Right ventricle myocardium superior (tissue), 1 donor: Measurements from ENCODE around the gene TMEM145. TPM values are rescaled to one million over a fixed set of nuclear protein-coding genes. Genes with fewer than 3 reads are reported as not detected.

Experiments
- ATAC-seq: fragments of 200-7000 bp; cut with Tn5 transposase; one replicate; pipeline ENCODE4 v1.9.1; 2020; ENCODE audit warnings: mild to moderate bottlenecking; ENCODE audit not compliant: poor library complexity
- DNase-seq: peaks from one replicate; pipeline ENCODE4 v3.0.0-alpha.2; 2020
- intact Hi-C: fragments of 100-400 bp; cut with DNase I; formaldehyde crosslinking; loops from one replicate; pipeline ENCODE4 v1.11.2; 2022
- total RNA-seq: library from RNA; stranded (reverse); fragmentation: NEBNext Ultra II Directional; extraction: Animal tissue kit (Norgen Biotek cat#: 25700); gene quantifications from one replicate; pipeline ENCODE4 v1.2.1, GENCODE V29; 2021
- donor health status: DM: no; HTN: yes; CAD: no; lungs with severe emphysema.

Gene TMEM145
- total RNA-seq, 1 donor from 2014 or later = 0.11 TPM

DNA sequence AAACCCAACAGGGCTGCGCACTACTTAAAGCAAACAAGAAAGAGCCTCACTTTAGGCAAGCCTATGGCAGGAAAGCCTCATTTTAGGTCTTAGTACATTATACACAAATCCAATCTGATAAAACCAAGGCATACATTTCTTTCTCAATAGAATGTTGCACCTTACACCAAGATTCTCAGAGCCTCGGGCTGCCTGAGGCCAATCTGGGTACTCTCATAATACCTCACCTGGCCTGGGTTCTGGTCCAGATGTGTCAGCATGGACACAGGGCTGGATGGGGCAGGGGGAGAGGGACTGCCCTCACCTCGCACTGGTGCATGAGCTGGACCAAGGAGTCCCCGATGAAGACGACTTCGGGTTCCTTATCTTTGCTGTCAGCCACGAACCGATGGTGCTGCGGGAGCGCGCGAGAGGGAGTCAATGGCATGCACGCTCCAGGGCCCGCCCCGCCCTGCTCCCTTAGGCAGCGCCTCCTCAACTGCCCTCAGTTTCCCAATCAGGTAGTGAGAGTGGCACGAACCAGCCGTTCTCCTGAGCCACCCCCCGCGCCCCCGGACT lies 11.4 kb upstream of the TMEM145 start, which contains the start of gene PRR19:
Gene PRR19, plus strand, starts transcription at position 487 of the 558 bp plus-strand sequence. CDS start 7,453 bp downstream, outside the sequence.
- intact Hi-C loops = no loop called here
- peak; percentile 29 for ATAC-seq
- DNase-seq = no peak

DNA sequence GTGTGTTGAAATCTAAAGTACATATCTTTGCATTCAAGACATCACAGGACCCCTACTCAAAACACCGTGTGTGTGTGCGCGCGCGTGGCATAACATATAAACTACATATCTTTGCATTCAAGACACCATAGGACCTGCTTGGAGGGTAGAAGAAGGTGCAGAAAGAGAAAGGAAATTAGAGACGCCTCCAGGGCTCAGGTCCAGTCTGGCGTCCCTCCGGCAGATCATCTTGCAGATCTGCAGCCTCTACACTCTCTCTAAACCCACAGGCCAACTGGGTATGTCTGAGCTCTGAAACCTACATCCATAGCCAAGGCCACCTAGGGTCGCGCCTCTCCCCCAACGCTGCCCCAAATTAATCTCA lies 10.0 kb upstream of the TMEM145 start:
- intact Hi-C loops = no loop called here

DNA sequence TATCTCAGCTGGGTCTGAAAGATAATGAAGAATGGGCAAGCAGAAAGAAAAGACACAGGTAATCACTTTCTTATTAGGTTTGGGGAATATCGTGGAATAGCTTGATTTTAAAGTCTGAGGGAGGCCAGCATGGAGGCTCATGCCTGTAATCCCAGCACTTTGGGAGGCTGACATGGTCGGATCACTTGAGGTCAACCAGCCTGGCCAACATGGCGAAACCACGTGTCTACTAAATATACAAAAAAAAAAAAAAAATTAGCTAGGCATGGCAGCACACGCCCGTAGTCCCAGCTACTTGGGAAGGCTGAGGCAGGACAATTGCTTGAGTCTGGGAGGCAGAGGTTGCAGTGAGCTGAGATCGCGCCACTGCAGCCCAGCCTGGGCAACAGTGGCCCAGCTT lies 9.2 kb upstream of the TMEM145 start:
- DNase-seq (no peak), ATAC-seq (no peak)
- intact Hi-C loops = no loop called here

More for the DNA sequence above, 10.0 kb upstream of the TMEM145 start:
- no peak for ATAC-seq
- DNase-seq = no peak

DNA sequence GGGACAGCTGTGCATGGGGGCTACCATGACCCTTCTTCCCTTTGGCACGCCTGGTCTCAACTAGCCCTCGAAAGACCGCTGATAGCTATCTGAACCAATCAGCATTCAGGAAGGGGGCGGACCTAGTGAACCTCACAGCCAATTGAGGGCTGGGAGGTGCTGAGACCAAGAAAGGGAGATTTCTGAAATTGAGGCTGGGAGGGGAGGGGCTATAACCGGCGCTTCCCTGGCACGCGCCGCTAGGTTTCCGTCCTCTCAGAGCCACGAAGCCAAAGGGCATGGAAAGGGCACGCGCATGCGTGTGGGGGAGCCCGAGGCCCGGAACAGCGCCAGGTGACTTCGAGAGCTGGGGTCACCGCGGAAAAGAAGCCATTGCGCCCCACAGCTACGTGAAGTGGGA lies 6.5 kb upstream of the TMEM145 start:
- ATAC-seq (no peak), DNase-seq (no peak)
- intact Hi-C loops = no loop called here

DNA sequence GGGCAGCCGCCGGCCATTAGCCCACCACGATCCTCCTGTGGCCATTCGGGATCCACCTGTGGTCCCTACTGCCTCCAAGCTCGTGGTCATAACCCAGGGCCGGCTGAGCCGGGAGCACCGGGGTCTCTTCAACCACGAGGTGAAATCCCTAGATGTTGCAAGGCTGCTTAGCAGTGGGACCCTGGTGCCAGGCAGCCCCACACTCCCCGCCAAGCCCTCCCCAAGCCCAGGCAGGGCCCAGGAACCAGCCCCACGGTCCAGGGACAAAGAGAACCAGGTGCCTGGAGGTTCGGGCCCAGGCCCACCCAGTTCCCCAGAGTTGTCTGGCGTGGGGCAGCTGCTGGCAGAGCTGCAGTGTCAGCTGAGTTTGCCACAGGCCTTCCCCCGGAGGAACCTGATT lies 3.4 kb upstream of the TMEM145 start:
- intact Hi-C loops = no loop called here
- ATAC-seq (no peak), DNase-seq (no peak)

DNA sequence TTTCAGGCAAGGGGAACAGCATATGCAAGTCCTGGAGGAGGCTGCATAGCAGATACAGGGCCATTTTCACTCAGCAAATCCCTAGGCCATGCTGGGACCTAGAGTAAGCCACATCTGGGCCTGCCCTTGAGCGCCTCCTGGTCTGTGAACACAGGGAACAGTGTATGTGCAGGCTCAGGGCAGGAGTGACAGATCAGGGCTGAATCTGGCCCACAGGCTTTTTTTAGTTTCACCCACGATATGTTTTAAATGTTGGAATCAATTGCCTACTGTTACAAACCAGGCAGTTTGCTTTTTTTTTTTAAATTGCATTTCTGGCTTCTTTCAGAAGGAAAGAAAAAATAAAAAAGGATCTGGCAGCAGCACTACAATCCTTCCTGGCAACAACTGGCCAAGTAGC lies 1.5 kb upstream of the TMEM145 start:
- intact Hi-C loops = no loop called here
- ATAC-seq = no peak

DNA sequence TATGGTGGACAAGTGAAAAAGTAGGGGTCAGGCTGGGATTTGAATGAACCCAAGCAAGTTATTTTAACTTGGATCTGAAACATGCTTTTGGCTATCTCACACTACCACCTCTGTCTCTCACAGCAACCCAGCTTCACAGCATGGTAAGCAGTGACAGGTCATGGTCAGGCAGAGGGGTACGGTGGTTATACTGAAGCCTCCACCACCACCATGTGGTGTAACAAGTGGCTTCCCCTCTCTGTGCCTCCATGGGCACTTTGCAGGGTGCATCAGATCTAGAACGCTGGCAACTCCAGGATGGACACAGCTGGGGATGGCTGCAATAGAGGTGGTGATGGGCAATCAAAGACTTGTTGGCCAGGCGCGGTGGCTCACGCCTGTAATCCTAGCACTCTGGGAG lies 739 bp upstream of the TMEM145 start:
- DNase-seq = no peak
- no peak for ATAC-seq
- intact Hi-C loops = no loop called here

More for the DNA sequence above, 1.5 kb upstream of the TMEM145 start:
- no peak for DNase-seq

DNA sequence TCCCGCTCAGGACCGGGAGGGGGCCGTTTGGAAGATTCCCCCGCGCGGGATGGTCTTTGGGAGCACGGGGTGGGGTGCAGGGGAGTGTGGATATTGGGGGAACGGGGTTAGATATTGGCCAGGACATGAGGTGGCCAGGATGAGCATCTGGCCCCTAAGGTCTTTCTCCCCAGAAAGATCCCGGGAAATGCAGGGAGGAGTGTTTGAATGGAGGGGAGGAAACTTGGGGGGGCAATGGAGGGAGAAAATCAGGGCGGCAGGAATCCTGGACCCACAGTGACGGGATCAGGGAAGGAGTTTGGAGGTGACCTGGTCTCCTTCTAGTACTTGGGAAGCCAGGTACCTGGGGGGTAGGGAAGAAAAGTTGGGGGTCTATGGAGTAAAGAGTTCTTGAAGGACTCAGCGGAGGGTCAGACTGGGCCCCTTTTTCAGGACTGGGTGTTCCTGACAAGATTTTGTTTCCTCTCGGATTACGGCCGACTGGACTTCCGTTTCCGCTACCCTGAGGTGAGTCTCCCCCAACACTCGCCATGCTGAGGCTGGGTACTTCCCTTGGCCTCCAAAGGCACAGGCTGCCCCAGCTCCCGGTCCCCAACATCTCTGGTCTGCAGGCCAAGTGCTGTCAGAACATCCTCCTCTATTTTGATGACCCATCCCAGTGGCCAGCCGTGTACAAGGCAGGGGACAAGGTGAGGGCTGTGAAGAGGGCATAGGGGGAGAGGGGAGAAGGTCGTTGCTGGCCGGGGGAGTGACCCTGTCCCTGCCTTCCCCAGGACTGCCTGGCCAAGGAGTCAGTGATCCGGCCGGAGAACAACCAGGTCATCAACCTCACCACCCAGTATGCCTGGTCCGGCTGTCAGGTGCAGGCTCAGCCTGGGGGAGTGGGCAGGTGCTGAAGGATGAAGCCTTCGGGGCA lies 989 bp downstream of the TMEM145 start:
- no peak for ATAC-seq
- no peak for DNase-seq
- intact Hi-C loops = no loop called here

DNA sequence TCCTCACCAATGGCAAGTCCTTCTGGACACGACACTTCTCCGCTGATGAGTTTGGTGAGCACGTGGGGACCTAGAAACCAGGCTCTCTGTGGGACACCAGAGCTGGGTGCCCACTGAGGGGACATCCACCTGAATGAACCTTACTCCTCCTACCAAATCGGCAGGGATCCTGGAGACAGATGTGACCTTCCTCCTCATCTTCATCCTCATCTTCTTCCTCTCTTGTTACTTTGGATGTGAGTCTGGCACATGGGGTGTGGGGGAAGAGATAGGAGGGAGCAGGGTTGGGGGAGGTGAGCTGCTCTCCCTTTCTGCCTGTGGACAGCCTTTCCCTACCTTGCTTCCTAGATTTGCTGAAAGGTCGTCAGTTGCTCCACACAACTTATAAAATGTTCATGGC lies 1.9 kb downstream of the TMEM145 start:
- ATAC-seq = no peak
- intact Hi-C loops = no loop called here
- DNase-seq = no peak

DNA sequence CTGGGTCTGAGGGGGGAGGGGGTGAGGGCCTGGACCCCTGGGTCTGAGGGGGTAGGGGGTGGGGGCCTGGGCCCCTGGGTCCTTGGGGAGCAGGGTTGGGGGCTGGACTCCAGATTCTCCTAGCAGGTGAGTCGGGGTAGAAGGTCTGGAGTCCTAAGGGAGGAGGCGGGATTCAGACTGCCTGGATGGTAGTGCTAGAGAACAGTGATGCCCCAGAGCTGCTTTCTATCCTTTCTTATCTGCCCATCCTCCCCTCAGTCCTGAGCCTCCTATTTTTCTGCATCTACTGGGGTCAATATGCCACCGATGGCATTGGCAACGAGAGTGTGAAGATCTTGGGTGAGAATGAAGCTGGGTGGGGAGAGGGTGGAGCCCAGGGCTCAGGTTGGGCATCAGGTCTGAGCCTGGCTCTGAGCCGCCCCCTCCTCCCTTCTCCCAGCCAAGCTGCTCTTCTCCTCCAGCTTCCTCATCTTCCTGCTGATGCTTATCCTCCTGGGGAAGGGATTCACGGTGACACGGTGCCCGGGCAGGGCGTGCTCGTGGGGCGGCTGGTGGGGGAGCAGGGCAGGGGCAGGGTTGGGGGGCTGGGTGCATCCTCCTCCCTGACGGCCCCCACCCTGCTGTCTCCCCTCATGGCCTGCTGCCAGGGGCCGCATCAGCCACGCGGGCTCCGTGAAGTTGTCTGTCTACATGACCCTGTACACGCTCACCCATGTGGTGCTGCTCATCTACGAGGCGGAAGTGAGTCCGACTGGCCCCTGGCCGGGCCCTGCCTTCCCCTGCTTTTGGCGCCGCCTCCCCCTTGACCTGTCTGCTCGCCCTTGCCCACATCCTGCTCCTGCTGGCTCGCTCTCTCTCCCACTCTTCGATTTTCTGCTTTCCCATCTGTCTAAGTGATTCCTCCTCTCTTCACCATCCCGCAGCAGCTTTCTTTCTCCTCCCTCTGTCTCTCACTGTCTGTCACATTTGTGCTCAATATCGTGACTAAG lies 3.4 kb downstream of the TMEM145 start:
- DNase-seq (no peak), ATAC-seq (no peak)
- intact Hi-C loops = no loop called here

DNA sequence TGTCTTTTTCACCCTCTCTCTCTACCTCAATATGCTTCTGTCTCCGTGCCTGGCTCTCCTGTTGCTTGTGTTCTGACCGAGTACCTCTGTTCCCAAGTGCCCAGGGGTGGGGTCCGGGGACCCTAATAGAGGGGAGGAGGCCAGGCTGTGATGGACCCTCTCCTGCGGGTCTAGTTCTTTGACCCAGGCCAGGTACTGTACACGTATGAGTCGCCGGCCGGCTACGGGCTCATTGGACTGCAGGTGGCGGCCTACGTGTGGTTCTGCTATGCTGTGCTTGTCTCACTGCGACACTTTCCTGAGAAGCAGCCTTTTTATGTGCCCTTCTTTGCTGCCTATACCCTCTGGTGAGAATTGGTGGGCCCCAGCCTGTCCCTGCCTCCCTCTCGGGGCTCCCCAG lies 4.4 kb downstream of the TMEM145 start:
- intact Hi-C loops = no loop called here
- ATAC-seq (no peak), DNase-seq (no peak)

DNA sequence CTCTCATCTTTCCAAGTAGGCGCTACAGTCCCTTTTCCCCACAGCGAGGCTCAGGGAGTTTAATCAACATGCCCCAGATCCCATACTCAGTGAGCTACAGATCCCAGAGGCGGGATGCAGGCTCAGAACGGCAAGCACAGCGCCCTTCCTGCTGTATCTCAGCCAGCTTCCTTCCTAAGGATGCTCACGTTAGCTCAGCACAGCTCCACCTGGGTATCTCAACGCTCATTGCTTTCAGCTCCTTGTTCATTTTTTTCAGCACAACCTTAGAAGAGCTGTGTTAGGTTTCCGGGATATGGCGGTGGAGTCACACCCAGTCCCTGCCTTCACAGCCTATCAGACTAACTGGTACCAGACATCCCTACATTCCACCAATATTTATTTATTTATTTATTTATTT lies 9.2 kb downstream of the TMEM145 start:
- intact Hi-C loops = loop anchor here (10.0 kb wide), 1 partner anchor 188 kb away; the partner anchor contains the start of gene POU2F2
- no peak for ATAC-seq
- DNase-seq = no peak

DNA sequence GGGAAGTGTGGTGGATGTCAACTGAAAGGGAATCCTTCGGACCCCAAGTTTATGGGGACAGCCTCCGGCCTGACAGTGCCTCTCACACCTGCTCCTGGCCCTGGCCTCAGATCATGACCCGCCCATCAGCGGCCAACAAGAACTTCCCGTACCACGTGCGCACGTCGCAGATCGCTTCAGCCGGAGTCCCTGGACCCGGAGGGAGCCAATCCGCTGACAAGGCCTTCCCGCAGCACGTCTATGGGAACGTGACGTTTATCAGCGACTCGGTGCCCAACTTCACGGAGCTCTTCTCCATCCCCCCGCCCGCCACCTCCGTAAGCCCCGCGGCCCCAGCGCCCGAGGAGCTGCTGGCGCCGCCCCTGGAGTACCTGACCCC lies 10.4 kb downstream of the TMEM145 start:
- DNase-seq (no peak), ATAC-seq (no peak)
- intact Hi-C loops = loop anchor here (10.0 kb wide), 1 partner anchor 189 kb away; the partner anchor contains the start of gene POU2F2

DNA sequence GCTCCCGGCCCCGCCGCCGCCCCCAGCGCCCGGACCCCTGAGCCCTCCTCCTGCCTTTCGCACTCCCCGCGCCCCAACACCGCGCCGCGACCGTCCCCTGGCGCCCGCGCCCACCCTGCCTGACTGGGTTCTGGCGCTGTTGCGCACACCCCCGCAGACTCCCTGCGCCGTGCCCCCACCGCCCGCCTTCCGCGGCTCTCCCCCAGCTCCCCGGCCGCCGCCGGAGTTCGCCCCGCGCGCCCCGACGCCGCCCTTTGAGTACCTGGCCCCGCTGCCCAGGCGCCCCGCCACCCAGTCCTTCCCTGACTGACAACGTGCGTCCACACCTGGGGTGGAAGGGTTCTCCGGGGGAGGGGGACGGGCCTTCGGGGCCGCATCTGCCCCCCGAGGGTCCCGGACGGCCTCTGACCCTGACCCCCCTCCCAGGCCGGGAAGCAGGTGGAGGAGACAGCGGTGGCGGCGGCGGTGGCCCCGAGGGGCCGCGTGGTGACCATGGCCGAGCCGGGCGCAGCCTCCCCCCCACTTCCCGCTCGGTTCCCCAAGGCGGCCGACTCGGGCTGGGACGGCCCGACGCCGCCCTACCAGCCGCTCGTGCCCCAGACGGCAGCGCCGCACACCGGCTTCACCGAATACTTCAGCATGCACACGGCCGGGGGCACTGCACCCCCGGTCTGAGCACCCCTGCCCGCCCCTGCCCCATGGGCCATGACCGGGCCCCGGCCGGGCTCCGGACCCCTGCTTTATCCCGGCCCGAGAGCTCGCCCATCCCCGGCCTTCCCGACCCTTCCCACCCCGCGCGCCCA lies 10.9 kb downstream of the TMEM145 start:
- intact Hi-C loops = loop anchor here (10.0 kb wide), 1 partner anchor 189 kb away; the partner anchor contains the start of gene POU2F2
- DNase-seq (no peak), ATAC-seq (no peak)

DNA sequence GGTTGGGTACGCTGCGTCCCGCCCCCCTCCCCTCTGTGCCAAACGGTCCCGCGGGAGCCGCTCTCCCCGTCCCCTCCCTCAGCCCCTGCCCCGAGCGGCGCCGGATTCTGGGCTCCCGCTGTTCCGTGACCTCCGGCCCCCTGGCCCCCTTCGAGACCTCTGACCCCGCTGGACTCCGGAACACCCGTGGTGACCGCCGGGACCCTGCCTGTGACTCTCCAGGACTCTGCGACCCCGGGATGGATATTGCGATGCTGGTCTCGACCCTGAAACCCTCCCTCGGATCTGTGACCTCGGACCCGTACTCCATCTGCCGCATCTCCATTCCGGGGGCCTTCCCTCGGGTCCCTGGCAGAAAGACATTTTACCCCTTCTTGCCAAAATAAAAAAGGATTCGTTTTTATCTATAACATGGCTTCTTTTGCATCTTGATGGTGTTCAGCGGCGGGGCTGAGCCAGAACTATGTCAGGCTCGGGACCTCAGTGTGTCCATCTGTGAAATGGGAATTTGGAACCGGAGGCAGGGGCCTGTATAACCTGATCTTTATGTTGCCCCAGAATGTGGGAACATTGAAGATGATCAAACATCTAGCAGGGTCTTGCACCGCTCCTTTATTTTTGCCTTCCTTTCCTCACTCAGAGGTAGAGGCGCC lies 11.7 kb downstream of the TMEM145 start:
- intact Hi-C loops = loop anchor here (10.0 kb wide), 1 partner anchor 190 kb away; the partner anchor contains the start of gene POU2F2
- DNase-seq (no peak), ATAC-seq (no peak)

DNA sequence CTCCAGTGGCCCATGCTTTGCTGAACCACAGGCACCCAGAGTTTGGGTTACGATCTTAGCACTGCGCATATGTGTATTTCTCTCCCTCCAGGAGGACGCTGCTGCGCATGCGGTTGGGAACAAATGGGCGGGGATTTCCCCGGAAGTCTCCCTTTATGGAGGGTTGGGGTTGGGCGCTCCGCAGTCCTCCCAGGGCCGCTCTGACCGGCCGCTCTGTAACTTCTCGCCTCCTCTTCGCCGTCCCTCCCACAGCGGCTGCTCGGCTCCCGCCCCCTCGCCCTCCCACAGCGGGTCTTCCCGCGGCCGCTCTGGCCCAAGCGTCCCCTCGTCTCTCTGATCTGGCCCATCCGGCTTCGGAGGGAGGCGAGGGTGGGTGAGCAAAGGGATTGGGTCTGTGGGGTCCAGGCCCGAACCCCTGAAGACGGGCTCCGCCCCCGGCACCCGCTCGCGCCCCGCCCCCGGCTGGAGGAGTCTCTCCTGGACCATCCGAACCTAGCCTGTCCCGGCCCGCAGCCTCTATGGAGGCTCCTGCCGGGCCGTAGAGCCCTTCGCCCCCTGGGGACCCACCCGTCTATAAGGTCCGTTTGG lies 12.3 kb downstream of the TMEM145 start, which contains the start of gene MEGF8:
Gene MEGF8, plus strand, starts transcription at position 328 of the 588 bp plus-strand sequence. CDS start 609 bp downstream, outside the sequence.
- DNase-seq (peak; percentile 98), ATAC-seq (peak; percentile 98)
- intact Hi-C loops = loop anchor here (10.0 kb wide), 1 partner anchor 191 kb away; the partner anchor contains the start of gene POU2F2
